Transverse colon (tissue), 4 donors: ENCODE data around the gene FFAR3. TPM values are rescaled to one million over a fixed set of nuclear protein-coding genes. Genes with fewer than 3 reads are reported as not detected.

ENCODE experiments used
- DNase-seq: peaks from one replicate; pipeline ENCODE4 v3.0.0-alpha.2; 2019
- H3K27ac ChIP-seq, 4 donors: fragments of 200-600 bp; sonication (generic); 2 replicates each; pipeline ENCODE4 v1.5.1; 2016 to 2018; ENCODE audit warnings: inconsistent platforms in 4 of 4
- H3K27me3 ChIP-seq: fragments of 200-600 bp; sonication (generic); 2 replicates; pipeline ENCODE4 v1.5.1; 2017; ENCODE audit warnings: inconsistent platforms
- H3K36me3 ChIP-seq, 4 donors: fragments of 200-600 bp; sonication (generic); 2 replicates each; pipeline ENCODE4 v1.5.1; 2017 to 2019; ENCODE audit warnings: inconsistent platforms in 4 of 4
- H3K4me1 ChIP-seq, 4 donors: fragments of 200-600 bp; sonication (generic); 2 replicates each; pipeline ENCODE4 v1.5.1; 2017 to 2020; ENCODE audit warnings: inconsistent platforms in 4 of 4
- H3K4me3 ChIP-seq, 4 donors: fragments of 200-600 bp; sonication (generic); 1 replicate in 1 of 4; 2 replicates in 3 of 4; pipeline versions ENCODE4 v1.5.1 to v1.6.1; 2017 to 2019; ENCODE audit warnings: inconsistent platforms in 4 of 4
- H3K9me3 ChIP-seq, 2 donors: fragments of 200-600 bp; sonication (generic); 2 replicates each; pipeline ENCODE4 v1.5.1; 2017 to 2019; ENCODE audit warnings: inconsistent platforms in 2 of 2
- CTCF ChIP-seq, 5 experiments: fragments of 200-600 bp in 3 of 5; fragments of 450-650 bp in 2 of 5; sonication (generic) in 3 of 5; IDR thresholded peaks; 1 replicate in 2 of 5; 2 replicates in 3 of 5; pipeline ENCODE4 v1.5.1; 2016 to 2017; ENCODE audit warnings: antibody characterized with exemption in 5 of 5, inconsistent platforms in 3 of 5, mild to moderate bottlenecking in 2 of 5, moderate library complexity in 1 of 5
- EP300 ChIP-seq: sonication (generic); formaldehyde crosslinking; IDR thresholded peaks from one replicate; pipeline ENCODE4 v1.6.1; 2017; ENCODE audit warnings: antibody characterized with exemption, low read depth
- POLR2A ChIP-seq: fragments of 450-650 bp; IDR thresholded peaks from one replicate; pipeline ENCODE4 v1.6.1; 2016; ENCODE audit warnings: antibody characterized with exemption, mild to moderate bottlenecking, moderate library complexity
- POLR2AphosphoS5 ChIP-seq, 3 donors: sonication (generic); formaldehyde crosslinking; IDR thresholded peaks; one replicate each; pipeline ENCODE4 v1.6.1; 2016; ENCODE audit warnings: antibody characterized with exemption in 3 of 3
- WGBS, 2 donors: methylation state at CpG; one replicate each; pipeline ENCODE4 v1.1.5; 2018; ENCODE audit warnings: low coverage in 1 of 2; 5-methylcytosine and 5-hydroxymethylcytosine counted together
- in situ Hi-C, 4 donors: fragments of 200-750 bp; cut with MboI; loops; one replicate each; pipeline versions ENCODE4 v1.15.0 to v1.15.1; 2017; ENCODE audit warnings: low sequenced_read_pairs in 3 of 4, low pct_ligation_motif_present in 1 of 4, low pct_unique_long_range_greater_than_20kb in 1 of 4
- intact Hi-C: fragments of 100-400 bp; cut with DNase I; formaldehyde crosslinking; loops from one replicate; pipeline ENCODE4 v1.15.1; 2023; ENCODE audit warnings: low total_unique reads
- total RNA-seq, 4 donors: library from RNA; depleted of rRNA; stranded (reverse); fragments of >200 nt; gene quantifications; one replicate each; pipeline ENCODE4 v1.1.0, GENCODE V29; 2016

The FFAR3 gene
- total RNA-seq, 4 donors from 2014 or later, result 0.27 TPM; not detected in 3

GRCh38 chr19:35348911-35349611, 9.2 kb upstream of the FFAR3 start:
- Histone ChIP-seq H3K27ac (no peak overlapping the region), H3K36me3 (no peaks in the 10 kb centered on the region), H3K9me3 (no peaks in the 10 kb centered on the region), H3K27me3 (peaks cover 4% of the 10 kb centered on the region), H3K4me3 (no peak overlapping the region), H3K4me1 (no peaks in the 10 kb centered on the region)
- intact Hi-C loops, result no loop called here
- in situ Hi-C loops, result loop anchor here in 1 of 4 donors (10.0 kb wide), 1 partner anchor 146 kb away; the partner anchor contains the start of gene KRTDAP
- TF ChIP-seq POLR2AphosphoS5 (IDR thresholded peaks at IDR 0.05) (no peak), CTCF (IDR thresholded peaks at IDR 0.05) (no peak), POLR2A (no peak), EP300 (no peak)
- no peak for DNase-seq
- WGBS, 2 donors, result 77 to 80% methylated on average over 2 to 18 of the region's 18 CpGs

- in situ Hi-C loops (loop anchor here (10.0 to 25.0 kb wide), 3 partner anchors 112 to 145 kb away; partner anchors contain the start of gene KRTDAP (in 3 of the 4)), intact Hi-C loops (loop anchor here (5.0 kb wide), 1 partner anchor 147 kb away; no protein-coding TSS in a partner anchor)
- no peak overlapping the region for H3K4me3 ChIP-seq
- 43 to 71% methylated on average over 3 to 15 of the region's 17 CpGs for WGBS, 2 donors
- H3K36me3 ChIP-seq, result no peaks in the 10 kb centered on the region
- no peaks in the 10 kb centered on the region for H3K4me1 ChIP-seq
- no peak overlapping the region for H3K27ac ChIP-seq
- H3K27me3 ChIP-seq, result peaks cover under 1% of the 10 kb centered on the region
- no peak for TF ChIP-seq CTCF (IDR thresholded peaks at IDR 0.05)
- TF ChIP-seq EP300, result no peak
- no peak for TF ChIP-seq POLR2A
- TF ChIP-seq POLR2AphosphoS5 (IDR thresholded peaks at IDR 0.05), result no peak
- H3K9me3 ChIP-seq, result no peaks in the 10 kb centered on the region
- DNase-seq, result no peak
Observed at GRCh38 chr19:35349614-35350521, 8.4 kb upstream of the FFAR3 start.

GRCh38 chr19:35350591-35350990, 7.7 kb upstream of the FFAR3 start:
- no peaks in the 10 kb centered on the region for H3K9me3 ChIP-seq
- in situ Hi-C loops (loop anchor here in 3 of 4 donors (10.0 to 25.0 kb wide), 3 partner anchors 112 to 144 kb away; partner anchors contain the start of gene KRTDAP (in 2 of the 3)), intact Hi-C loops (loop anchor here (5.0 kb wide), 1 partner anchor 147 kb away; no protein-coding TSS in a partner anchor)
- 72% methylated on average over 7 of the region's 7 CpGs; no CpG with 5 or more reads in 1 of the 2 donors for WGBS, 2 donors
- no peak overlapping the region for H3K4me3 ChIP-seq
- H3K27ac ChIP-seq, result no peak overlapping the region
- TF ChIP-seq POLR2A, result no peak
- no peak for TF ChIP-seq EP300
- no peak for TF ChIP-seq POLR2AphosphoS5 (IDR thresholded peaks at IDR 0.05)
- no peak for TF ChIP-seq CTCF (IDR thresholded peaks at IDR 0.05)
- no peak for DNase-seq
- H3K4me1 ChIP-seq, result no peaks in the 10 kb centered on the region
- no peaks in the 10 kb centered on the region for H3K36me3 ChIP-seq
- H3K27me3 ChIP-seq, result no peaks in the 10 kb centered on the region
